Brain pericyte (primary cell): ENCODE results near the gene TCAP.

Experiments
- DNase-seq: peaks from one replicate; pipeline ENCODE4 v3.0.0-alpha.2; 2012; ENCODE audit warnings: low read depth, low spot score

TCAP gene

GRCh38 chr17:39648616-39649366, 16.4 kb upstream of the TCAP start:
- DNase-seq, result no peak

GRCh38 chr17:39650121-39650579, 15.0 kb upstream of the TCAP start:
- no peak for DNase-seq

- DNase-seq, result no peak
These were observed 13.1 kb upstream of the TCAP start for GRCh38 chr17:39651923-39652586.

- DNase-seq, result no peak
These were observed 12.4 kb upstream of the TCAP start for GRCh38 chr17:39652587-39653315.

- DNase-seq, result no peak
These were observed 11.9 kb upstream of the TCAP start for GRCh38 chr17:39653316-39653661.

GRCh38 chr17:39653662-39654331, 11.4 kb upstream of the TCAP start:
- no peak for DNase-seq

- no peak for DNase-seq
These were observed 10.0 kb upstream of the TCAP start for GRCh38 chr17:39655105-39655504.

- DNase-seq, result no peak
These were observed 6.8 kb upstream of the TCAP start for GRCh38 chr17:39658346-39658745.

GRCh38 chr17:39658760-39659159, 6.4 kb upstream of the TCAP start:
- DNase-seq, result no peak

GRCh38 chr17:39659279-39660010, 5.7 kb upstream of the TCAP start:
- DNase-seq, result no peak

GRCh38 chr17:39660011-39660360, 5.2 kb upstream of the TCAP start:
- no peak for DNase-seq

GRCh38 chr17:39660397-39661385, 4.5 kb upstream of the TCAP start:
- DNase-seq, result no peak

- no peak for DNase-seq
These were observed 3.2 kb upstream of the TCAP start for GRCh38 chr17:39661744-39662541.

GRCh38 chr17:39662551-39663339, 2.4 kb upstream of the TCAP start:
- no peak for DNase-seq

- DNase-seq, result no peak
These were observed 1.8 kb upstream of the TCAP start for GRCh38 chr17:39663340-39663687.

GRCh38 chr17:39663688-39664580, 1.2 kb upstream of the TCAP start:
- DNase-seq, result no peak

GRCh38 chr17:39665642-39666224, 584 bp downstream of the TCAP start:
- no peak for DNase-seq
